HEK293 (cell line): ENCODE results near the gene TMEM238.
A peak's percentile ranks its signal among the peaks of the same experiment; 100 is the strongest.

Experiments
- CTCF ChIA-PET: fragments of 350-600 bp; formaldehyde crosslinking; extraction: SDS; loops from one replicate; lab custom pipeline; 2021; ENCODE audit warnings: antibody characterized with exemption; lab: Yijun Ruan, JAX
- POLR2A ChIA-PET: fragments of 300-600 bp; formaldehyde crosslinking; extraction: SDS; loops from one replicate; lab custom pipeline; 2020; ENCODE audit warnings: antibody characterized with exemption, inconsistent platforms; lab: Yijun Ruan, JAX
- H3K27ac ChIP-seq: fragments of 200-500 bp; sonication (Bioruptor generic); 2 replicates; pipeline ENCODE4 v1.5.1; 2014; ENCODE audit warnings: low read depth, low read length, control low read depth, inconsistent platforms; ENCODE audit errors: extremely low read depth
- H3K36me3 ChIP-seq, 2 experiments: fragments of 200-500 bp in 1 of 2; sonication (Bioruptor generic) in 1 of 2; 1 replicate in 1 of 2; 2 replicates in 1 of 2; pipeline ENCODE4 v1.5.1; 2014 to 2017; ENCODE audit warnings: inconsistent platforms in 2 of 2, low read length in 2 of 2; ENCODE audit not compliant: control insufficient read depth in 2 of 2, insufficient read depth in 1 of 2
- H3K4me1 ChIP-seq: fragments of 200-500 bp; sonication (Bioruptor generic); 2 replicates; pipeline ENCODE4 v1.5.1; 2014; ENCODE audit warnings: mild to moderate bottlenecking, low read length, inconsistent platforms; ENCODE audit not compliant: control insufficient read depth, insufficient read depth
- H3K4me3 ChIP-seq: 2 replicates; pipeline ENCODE4 v1.5.1; 2011; ENCODE audit warnings: low read depth, mild to moderate bottlenecking, control low read depth, low read length, moderate library complexity
- H3K9me3 ChIP-seq: fragments of 200-500 bp; sonication (Bioruptor generic); 2 replicates; pipeline ENCODE4 v1.5.1; 2014; ENCODE audit warnings: low read depth, low read length, inconsistent platforms; ENCODE audit not compliant: control insufficient read depth, insufficient read depth
- GLIS1 ChIP-seq: fragments of 450-650 bp; formaldehyde crosslinking; IDR thresholded peaks from 2 replicates; pipeline ENCODE4 v1.5.1; 2016; ENCODE audit warnings: missing biosample characterization, missing genetic modification characterization
- KLF9 ChIP-seq: fragments of 450-650 bp; formaldehyde crosslinking; IDR thresholded peaks from 2 replicates; pipeline ENCODE4 v1.5.1; 2016; ENCODE audit warnings: missing biosample characterization, missing genetic modification characterization, low read depth
- TRIM28 ChIP-seq: IDR thresholded peaks from 2 replicates; pipeline ENCODE4 v1.6.1; 2011; ENCODE audit warnings: low read length, control low read depth, borderline replicate concordance
- ZBTB20 ChIP-seq: fragments of 450-650 bp; formaldehyde crosslinking; IDR thresholded peaks from 2 replicates; pipeline ENCODE4 v1.5.1; 2016; ENCODE audit warnings: missing biosample characterization, missing genetic modification characterization
- ZNF114 ChIP-seq: fragments of 450-650 bp; formaldehyde crosslinking; IDR thresholded peaks from 2 replicates; pipeline ENCODE4 v1.5.0; 2017; ENCODE audit warnings: missing biosample characterization, missing genetic modification characterization
- ZNF132 ChIP-seq: fragments of 450-650 bp; formaldehyde crosslinking; IDR thresholded peaks from 2 replicates; pipeline ENCODE4 v1.5.1; 2017; ENCODE audit warnings: missing biosample characterization, missing genetic modification characterization, borderline replicate concordance
- ZNF133 ChIP-seq: fragments of 450-650 bp; formaldehyde crosslinking; IDR thresholded peaks from 2 replicates; pipeline ENCODE4 v1.5.1; 2016; ENCODE audit warnings: missing biosample characterization, missing genetic modification characterization
- ZNF140 ChIP-seq: fragments of 450-650 bp; formaldehyde crosslinking; IDR thresholded peaks from 2 replicates; pipeline ENCODE4 v1.5.1; 2016; ENCODE audit warnings: missing biosample characterization, missing genetic modification characterization
- ZNF175 ChIP-seq: fragments of 450-650 bp; formaldehyde crosslinking; IDR thresholded peaks from 2 replicates; pipeline ENCODE4 v1.5.1; 2016; ENCODE audit warnings: missing biosample characterization, missing genetic modification characterization
- ZNF221 ChIP-seq: fragments of 450-650 bp; formaldehyde crosslinking; IDR thresholded peaks from 2 replicates; pipeline ENCODE4 v1.5.1; 2017; ENCODE audit warnings: missing biosample characterization, missing genetic modification characterization, borderline replicate concordance
- ZNF311 ChIP-seq: fragments of 450-650 bp; formaldehyde crosslinking; IDR thresholded peaks from 2 replicates; pipeline ENCODE4 v1.5.1; 2017; ENCODE audit warnings: missing biosample characterization, missing genetic modification characterization, borderline replicate concordance
- ZNF423 ChIP-seq: fragments of 450-650 bp; formaldehyde crosslinking; IDR thresholded peaks from 2 replicates; pipeline ENCODE4 v1.5.1; 2016; ENCODE audit warnings: missing biosample characterization, missing genetic modification characterization
- ZNF521 ChIP-seq: fragments of 450-650 bp; formaldehyde crosslinking; IDR thresholded peaks from 2 replicates; pipeline ENCODE4 v1.5.1; 2017; ENCODE audit warnings: missing biosample characterization, mild to moderate bottlenecking, missing genetic modification characterization
- ZNF610 ChIP-seq: fragments of 450-650 bp; formaldehyde crosslinking; IDR thresholded peaks from 2 replicates; pipeline ENCODE4 v1.5.1; 2016; ENCODE audit warnings: missing biosample characterization, missing genetic modification characterization, borderline replicate concordance
- ZNF626 ChIP-seq: fragments of 450-650 bp; sonication (Bioruptor Pico); formaldehyde crosslinking; IDR thresholded peaks from 2 replicates; pipeline ENCODE4 v1.5.1; 2018; ENCODE audit warnings: missing biosample characterization, missing genetic modification characterization, inconsistent platforms
- ZNF707 ChIP-seq: fragments of 450-650 bp; formaldehyde crosslinking; IDR thresholded peaks from 2 replicates; pipeline ENCODE4 v1.5.1; 2016; ENCODE audit warnings: missing biosample characterization, missing genetic modification characterization
- ZNF768 ChIP-seq: fragments of 450-650 bp; formaldehyde crosslinking; IDR thresholded peaks from 2 replicates; pipeline ENCODE4 v1.5.1; 2018; ENCODE audit warnings: missing biosample characterization, mild to moderate bottlenecking, missing genetic modification characterization
- ZNF791 ChIP-seq: fragments of 450-650 bp; formaldehyde crosslinking; IDR thresholded peaks from 2 replicates; pipeline ENCODE4 v1.5.1; 2016; ENCODE audit warnings: missing biosample characterization, missing genetic modification characterization
- ZNF837 ChIP-seq: fragments of 450-650 bp; formaldehyde crosslinking; IDR thresholded peaks from 2 replicates; pipeline ENCODE4 v1.5.1; 2016; ENCODE audit warnings: missing biosample characterization, missing genetic modification characterization
- TF ChIP-seq, protein P1 (sequence below): sonication (generic); formaldehyde crosslinking; IDR thresholded peaks from 2 replicates; pipeline ENCODE4 v1.8.1; 2022; ENCODE audit warnings: mild to moderate bottlenecking, moderate library complexity, missing genetic modification reagents
- TF ChIP-seq, protein P2 (sequence below): fragments of 450-650 bp; formaldehyde crosslinking; IDR thresholded peaks from 2 replicates; pipeline ENCODE4 v1.5.1; 2016; ENCODE audit warnings: missing biosample characterization, missing genetic modification characterization
- TF ChIP-seq, protein P3 (sequence below): fragments of 450-650 bp; formaldehyde crosslinking; conservative IDR thresholded peaks from 2 replicates; pipeline ENCODE4 v1.5.1; 2016; ENCODE audit warnings: low read depth, missing biosample characterization, missing genetic modification characterization
- TF ChIP-seq, protein P4 (sequence below): fragments of 450-650 bp; formaldehyde crosslinking; IDR thresholded peaks from 2 replicates; pipeline ENCODE4 v1.5.1; 2016; ENCODE audit warnings: missing biosample characterization, missing genetic modification characterization
- TF ChIP-seq, protein P5 (sequence below): IDR thresholded peaks from 2 replicates; pipeline ENCODE4 v1.6.1; 2011; ENCODE audit warnings: mild to moderate bottlenecking, low read depth, low read length, borderline replicate concordance
- TF ChIP-seq, protein P6 (sequence below): fragments of 450-650 bp; formaldehyde crosslinking; IDR thresholded peaks from 2 replicates; pipeline ENCODE4 v1.5.1; 2016; ENCODE audit warnings: missing biosample characterization, missing genetic modification characterization

TMEM238 gene

DNA sequence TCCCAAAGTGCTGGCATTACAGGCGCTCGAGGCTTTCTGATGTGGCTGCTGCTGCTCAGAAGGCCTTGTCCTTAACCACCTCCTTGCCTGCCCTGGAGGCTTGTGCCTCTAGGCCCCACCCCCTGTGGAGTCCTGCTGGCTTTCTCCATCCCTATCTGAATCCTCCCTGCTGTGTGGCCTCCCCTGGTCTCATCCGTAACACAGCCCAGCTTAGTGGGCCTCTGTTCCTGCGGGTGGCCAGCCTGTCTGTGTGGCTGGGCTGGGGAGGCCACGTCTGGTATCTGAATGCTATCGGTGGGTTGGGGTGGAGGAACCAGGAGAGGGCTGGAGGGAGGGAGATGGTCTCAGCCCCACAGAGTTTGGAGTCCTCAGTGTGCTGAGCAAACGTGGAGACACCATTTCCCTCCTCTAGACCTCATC is 6.4 kb upstream of the TMEM238 start:
- Histone ChIP-seq H3K27ac (0 out of 2 replicates have a peak overlapping the region, but pooled peaks have one; percentile 19), H3K4me1 (peaks cover 25% of the 10 kb centered on the region), H3K36me3 (peaks cover 8 to 59% of the 10 kb centered on the region in 2 experiments), H3K9me3 (no peaks in the 10 kb centered on the region), H3K4me3 (no peak overlapping the region)
- CTCF ChIA-PET: interaction anchor here (0.6 to 4.4 kb wide), 5 partner anchors 27 to 249 kb away, joined by 3 to 20 read pairs (median 4); no protein-coding TSS in a partner anchor
- POLR2A ChIA-PET: interaction anchor here (0.7 to 7.3 kb wide), 9 partner anchors 9 to 131 kb away, joined by 3 to 78 read pairs (median 8); partner anchors contain the start of genes KMT5C and UBE2S
- TF ChIP-seq ZNF132 (tag by site-specific recombination): no peak
- TF ChIP-seq ZNF610 (tag by site-specific recombination): no peak
- no peak for TF ChIP-seq ZNF311 (tag by site-specific recombination)
- TF ChIP-seq TRIM28: no peak
- TF ChIP-seq GLIS1 (tag by site-specific recombination): peak; percentile 99
- TF ChIP-seq ZNF114: no peak
- no peak for TF ChIP-seq ZNF175 (tag by site-specific recombination)
- no peak for TF ChIP-seq ZNF221 (tag by site-specific recombination)
- no peak for TF ChIP-seq ZNF521 (tag by site-specific recombination)
- TF ChIP-seq, protein P1, sequence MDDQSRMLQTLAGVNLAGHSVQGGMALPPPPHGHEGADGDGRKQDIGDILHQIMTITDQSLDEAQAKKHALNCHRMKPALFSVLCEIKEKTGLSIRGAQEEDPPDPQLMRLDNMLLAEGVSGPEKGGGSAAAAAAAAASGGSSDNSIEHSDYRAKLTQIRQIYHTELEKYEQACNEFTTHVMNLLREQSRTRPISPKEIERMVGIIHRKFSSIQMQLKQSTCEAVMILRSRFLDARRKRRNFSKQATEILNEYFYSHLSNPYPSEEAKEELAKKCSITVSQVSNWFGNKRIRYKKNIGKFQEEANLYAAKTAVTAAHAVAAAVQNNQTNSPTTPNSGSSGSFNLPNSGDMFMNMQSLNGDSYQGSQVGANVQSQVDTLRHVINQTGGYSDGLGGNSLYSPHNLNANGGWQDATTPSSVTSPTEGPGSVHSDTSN (CRISPR knock-in tag): no peak
- TF ChIP-seq ZNF626 (tag by site-specific recombination): no peak
- no peak for TF ChIP-seq ZNF133 (tag by site-specific recombination)
- TF ChIP-seq ZNF707: no peak
- TF ChIP-seq KLF9: no peak
- TF ChIP-seq, protein P2, sequence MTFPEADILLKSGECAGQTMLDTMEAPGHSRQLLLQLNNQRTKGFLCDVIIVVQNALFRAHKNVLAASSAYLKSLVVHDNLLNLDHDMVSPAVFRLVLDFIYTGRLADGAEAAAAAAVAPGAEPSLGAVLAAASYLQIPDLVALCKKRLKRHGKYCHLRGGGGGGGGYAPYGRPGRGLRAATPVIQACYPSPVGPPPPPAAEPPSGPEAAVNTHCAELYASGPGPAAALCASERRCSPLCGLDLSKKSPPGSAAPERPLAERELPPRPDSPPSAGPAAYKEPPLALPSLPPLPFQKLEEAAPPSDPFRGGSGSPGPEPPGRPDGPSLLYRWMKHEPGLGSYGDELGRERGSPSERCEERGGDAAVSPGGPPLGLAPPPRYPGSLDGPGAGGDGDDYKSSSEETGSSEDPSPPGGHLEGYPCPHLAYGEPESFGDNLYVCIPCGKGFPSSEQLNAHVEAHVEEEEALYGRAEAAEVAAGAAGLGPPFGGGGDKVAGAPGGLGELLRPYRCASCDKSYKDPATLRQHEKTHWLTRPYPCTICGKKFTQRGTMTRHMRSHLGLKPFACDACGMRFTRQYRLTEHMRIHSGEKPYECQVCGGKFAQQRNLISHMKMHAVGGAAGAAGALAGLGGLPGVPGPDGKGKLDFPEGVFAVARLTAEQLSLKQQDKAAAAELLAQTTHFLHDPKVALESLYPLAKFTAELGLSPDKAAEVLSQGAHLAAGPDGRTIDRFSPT (tag by site-specific recombination): peak; percentile 51
- no peak for TF ChIP-seq ZBTB20 (tag by site-specific recombination)
- TF ChIP-seq, protein P3, sequence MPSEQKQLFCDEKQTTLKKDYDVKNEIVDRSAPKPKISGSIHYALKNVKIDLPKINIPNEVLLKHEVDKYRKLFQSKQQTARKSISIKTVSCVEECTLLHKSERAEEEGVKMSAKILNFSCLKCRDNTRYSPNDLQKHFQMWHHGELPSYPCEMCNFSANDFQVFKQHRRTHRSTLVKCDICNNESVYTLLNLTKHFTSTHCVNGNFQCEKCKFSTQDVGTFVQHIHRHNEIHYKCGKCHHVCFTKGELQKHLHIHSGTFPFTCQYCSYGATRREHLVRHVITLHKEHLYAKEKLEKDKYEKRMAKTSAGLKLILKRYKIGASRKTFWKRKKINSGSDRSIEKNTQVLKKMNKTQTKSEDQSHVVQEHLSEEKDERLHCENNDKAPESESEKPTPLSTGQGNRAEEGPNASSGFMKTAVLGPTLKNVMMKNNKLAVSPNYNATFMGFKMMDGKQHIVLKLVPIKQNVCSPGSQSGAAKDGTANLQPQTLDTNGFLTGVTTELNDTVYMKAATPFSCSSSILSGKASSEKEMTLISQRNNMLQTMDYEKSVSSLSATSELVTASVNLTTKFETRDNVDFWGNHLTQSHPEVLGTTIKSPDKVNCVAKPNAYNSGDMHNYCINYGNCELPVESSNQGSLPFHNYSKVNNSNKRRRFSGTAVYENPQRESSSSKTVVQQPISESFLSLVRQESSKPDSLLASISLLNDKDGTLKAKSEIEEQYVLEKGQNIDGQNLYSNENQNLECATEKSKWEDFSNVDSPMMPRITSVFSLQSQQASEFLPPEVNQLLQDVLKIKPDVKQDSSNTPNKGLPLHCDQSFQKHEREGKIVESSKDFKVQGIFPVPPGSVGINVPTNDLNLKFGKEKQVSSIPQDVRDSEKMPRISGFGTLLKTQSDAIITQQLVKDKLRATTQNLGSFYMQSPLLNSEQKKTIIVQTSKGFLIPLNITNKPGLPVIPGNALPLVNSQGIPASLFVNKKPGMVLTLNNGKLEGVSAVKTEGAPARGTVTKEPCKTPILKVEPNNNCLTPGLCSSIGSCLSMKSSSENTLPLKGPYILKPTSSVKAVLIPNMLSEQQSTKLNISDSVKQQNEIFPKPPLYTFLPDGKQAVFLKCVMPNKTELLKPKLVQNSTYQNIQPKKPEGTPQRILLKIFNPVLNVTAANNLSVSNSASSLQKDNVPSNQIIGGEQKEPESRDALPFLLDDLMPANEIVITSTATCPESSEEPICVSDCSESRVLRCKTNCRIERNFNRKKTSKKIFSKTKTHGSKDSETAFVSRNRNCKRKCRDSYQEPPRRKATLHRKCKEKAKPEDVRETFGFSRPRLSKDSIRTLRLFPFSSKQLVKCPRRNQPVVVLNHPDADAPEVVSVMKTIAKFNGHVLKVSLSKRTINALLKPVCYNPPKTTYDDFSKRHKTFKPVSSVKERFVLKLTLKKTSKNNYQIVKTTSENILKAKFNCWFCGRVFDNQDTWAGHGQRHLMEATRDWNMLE (tag by site-specific recombination): no peak
- peak; percentile 44; the same call in 1 of the 2 replicates for TF ChIP-seq ZNF768 (tag by site-specific recombination)
- no peak for TF ChIP-seq ZNF791
- TF ChIP-seq, protein P4, sequence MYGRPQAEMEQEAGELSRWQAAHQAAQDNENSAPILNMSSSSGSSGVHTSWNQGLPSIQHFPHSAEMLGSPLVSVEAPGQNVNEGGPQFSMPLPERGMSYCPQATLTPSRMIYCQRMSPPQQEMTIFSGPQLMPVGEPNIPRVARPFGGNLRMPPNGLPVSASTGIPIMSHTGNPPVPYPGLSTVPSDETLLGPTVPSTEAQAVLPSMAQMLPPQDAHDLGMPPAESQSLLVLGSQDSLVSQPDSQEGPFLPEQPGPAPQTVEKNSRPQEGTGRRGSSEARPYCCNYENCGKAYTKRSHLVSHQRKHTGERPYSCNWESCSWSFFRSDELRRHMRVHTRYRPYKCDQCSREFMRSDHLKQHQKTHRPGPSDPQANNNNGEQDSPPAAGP: no peak
- TF ChIP-seq, protein P5, sequence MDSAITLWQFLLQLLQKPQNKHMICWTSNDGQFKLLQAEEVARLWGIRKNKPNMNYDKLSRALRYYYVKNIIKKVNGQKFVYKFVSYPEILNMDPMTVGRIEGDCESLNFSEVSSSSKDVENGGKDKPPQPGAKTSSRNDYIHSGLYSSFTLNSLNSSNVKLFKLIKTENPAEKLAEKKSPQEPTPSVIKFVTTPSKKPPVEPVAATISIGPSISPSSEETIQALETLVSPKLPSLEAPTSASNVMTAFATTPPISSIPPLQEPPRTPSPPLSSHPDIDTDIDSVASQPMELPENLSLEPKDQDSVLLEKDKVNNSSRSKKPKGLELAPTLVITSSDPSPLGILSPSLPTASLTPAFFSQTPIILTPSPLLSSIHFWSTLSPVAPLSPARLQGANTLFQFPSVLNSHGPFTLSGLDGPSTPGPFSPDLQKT: no peak
- TF ChIP-seq, protein P6, sequence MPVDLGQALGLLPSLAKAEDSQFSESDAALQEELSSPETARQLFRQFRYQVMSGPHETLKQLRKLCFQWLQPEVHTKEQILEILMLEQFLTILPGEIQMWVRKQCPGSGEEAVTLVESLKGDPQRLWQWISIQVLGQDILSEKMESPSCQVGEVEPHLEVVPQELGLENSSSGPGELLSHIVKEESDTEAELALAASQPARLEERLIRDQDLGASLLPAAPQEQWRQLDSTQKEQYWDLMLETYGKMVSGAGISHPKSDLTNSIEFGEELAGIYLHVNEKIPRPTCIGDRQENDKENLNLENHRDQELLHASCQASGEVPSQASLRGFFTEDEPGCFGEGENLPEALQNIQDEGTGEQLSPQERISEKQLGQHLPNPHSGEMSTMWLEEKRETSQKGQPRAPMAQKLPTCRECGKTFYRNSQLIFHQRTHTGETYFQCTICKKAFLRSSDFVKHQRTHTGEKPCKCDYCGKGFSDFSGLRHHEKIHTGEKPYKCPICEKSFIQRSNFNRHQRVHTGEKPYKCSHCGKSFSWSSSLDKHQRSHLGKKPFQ (tag by site-specific recombination): no peak
- TF ChIP-seq ZNF423 (tag by site-specific recombination): peak; percentile 69
- TF ChIP-seq ZNF140: no peak
- no peak for TF ChIP-seq ZNF837 (tag by site-specific recombination)
